Fibroblast of skin of left quadriceps (primary cell): ENCODE data around the gene ZNF836.
"Not testable (repeated sequence)": the region's sequence is repeated elsewhere in the genome, so short reads cannot be mapped to it uniquely, and the experiment has no call there.

ENCODE experiments used
- DNase-seq, 2 experiments: peaks; one replicate each; pipeline ENCODE4 v3.0.0-alpha.2; 2013; ENCODE audit warnings: low read depth in 2 of 2

The ZNF836 gene

DNA sequence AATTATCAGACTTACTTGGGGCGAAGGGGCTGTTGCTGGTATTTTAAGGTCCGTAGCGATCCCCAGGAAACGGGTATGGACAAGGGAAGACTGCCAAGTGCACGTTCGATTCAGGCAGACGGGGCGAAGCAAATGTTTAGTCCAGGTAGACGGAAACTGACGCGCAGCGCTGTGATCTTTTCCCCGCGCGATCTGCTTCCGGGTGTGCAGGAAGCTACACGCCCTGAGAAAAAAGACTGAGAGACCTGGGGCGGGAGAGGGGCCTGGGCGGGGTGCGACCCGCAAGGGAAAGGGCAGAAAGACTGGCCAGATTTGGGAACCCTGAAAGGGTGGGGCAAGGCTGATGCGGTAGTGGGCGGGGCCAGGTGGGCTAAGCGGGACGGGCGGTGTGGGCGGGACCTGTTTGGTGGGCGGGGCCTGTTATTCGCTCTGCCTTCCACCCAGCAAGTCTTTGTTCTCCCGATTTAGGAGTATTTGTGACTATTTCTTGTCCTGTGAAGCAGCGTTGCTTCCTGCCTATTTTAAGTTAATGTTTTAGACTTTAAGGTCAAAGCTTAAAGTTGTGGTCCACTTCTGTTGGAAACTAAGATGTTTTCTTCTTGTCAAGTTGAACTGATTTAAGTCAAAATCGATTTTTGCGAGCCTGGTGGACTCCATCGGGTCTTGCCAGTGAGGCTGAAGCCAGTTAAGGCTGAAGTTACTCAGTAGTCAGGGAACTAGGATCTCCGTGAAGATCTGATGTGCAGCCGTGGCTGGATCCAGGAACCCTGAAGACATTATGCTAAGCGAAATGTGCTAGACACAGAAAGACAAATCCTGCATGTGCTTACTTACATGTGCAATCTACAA lies at the start of gene ZNF836:
Gene ZNF836, minus strand, starts transcription at position 301 of the 849 bp plus-strand sequence. CDS start 3,549 bp downstream, outside the sequence.
- DNase-seq = peak in 1 of 2 experiments; percentile 26

DNA sequence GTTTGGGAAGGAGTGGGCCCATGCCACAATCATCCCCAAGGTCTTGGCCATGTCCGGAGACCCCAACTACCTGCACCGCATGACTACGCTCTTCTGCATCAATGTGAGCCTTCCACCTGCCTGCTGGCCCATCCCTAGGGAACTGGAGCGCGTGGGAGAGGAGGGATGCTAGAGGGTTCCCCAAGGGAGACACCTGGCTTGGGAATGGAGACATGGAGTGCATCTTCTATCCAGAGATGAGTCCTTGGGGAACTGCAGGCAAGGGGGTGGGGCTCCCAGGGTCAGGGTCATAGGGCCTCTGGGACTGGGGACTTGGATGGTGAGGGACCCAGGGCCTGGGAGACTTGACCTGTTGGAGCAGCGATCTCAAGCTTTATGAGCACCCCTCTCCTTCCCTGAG lies 49.6 kb upstream of the ZNF836 start:
- DNase-seq = no peak

DNA sequence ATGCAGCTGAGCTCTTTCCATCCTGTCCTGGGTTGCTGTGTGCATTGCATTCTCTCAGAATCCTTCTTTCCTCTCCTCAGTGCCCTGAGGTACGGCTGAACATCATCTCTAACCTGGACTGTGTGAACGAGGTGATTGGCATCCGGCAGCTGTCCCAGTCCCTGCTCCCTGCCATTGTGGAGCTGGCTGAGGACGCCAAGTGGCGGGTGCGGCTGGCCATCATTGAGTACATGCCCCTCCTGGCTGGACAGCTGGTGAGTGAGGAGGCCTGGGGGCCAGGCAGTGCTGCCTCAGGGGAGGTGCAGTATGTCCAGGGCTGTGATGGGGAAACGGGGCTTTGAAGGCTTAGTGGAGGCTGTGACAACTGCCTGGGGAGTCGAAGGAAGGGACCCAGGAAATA lies 48.2 kb upstream of the ZNF836 start:
- DNase-seq = no peak

GRCh38 chr19:52217576-52217975 lies 46.2 kb upstream of the ZNF836 start:
- DNase-seq = no peak

DNA sequence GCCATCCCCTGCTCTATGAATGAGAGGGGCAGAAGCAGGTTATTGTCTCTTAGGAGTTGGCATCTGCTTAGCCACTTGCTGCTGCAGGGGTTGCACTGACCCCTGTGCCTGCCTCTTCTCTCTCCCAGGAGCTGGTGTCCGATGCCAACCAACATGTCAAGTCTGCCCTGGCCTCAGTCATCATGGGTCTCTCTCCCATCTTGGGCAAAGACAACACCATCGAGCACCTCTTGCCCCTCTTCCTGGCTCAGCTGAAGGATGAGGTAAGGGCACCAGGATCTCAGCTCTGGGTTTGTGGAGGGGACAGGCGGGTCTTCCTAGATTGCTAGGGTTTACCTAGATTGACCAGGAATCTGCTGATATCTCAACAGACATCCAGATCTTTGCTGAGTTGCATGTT lies 45.0 kb upstream of the ZNF836 start:
- no peak for DNase-seq

DNA sequence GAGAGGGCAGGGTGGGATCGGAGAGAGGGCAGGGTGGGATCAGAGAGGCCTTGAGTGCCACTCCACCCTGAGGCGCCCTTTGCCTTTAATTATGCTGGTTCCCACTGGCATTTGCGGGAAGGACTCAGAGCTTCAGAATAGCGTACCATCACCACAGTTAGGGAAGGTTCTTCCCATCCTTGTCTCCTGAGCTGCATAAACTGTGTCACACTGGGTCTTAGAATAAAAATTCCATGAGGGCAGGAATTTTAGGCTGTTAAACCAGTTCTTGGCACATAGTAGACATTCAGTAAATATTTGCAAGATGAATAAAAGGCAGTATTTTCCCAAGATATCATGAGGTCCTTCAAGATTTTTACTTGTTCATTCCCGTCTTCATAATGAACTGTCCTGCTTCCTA lies 42.8 kb upstream of the ZNF836 start:
- DNase-seq = no peak

DNA sequence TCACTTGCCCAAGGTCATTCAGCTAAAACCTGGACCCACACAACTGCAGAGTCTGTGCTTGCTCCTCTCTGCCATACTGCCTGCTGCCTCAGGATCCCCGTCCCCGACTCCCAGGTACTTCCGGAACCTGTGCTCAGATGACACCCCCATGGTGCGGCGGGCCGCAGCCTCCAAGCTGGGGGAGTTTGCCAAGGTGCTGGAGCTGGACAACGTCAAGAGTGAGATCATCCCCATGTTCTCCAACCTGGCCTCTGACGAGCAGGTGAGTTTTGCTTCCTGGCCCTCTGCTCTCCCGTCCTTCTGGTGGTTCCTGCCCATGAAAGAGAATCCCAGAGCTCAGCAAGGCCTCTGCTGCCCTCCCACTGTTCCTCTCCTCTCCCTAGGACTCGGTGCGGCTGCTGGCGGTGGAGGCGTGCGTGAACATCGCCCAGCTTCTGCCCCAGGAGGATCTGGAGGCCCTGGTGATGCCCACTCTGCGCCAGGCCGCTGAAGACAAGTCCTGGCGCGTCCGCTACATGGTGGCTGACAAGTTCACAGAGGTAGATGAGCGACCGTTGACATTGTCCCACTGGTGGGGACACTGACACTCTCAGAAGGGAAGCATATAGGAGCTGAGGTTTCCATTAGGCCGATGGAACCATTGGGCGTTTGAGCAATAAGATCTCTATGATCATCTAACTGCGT lies 41.3 kb upstream of the ZNF836 start:
- DNase-seq = no peak

- no peak for DNase-seq
Observed at GRCh38 chr19:52211926-52212571, 40.6 kb upstream of the ZNF836 start.

GRCh38 chr19:52211203-52211602 lies 39.8 kb upstream of the ZNF836 start:
- no peak for DNase-seq

DNA sequence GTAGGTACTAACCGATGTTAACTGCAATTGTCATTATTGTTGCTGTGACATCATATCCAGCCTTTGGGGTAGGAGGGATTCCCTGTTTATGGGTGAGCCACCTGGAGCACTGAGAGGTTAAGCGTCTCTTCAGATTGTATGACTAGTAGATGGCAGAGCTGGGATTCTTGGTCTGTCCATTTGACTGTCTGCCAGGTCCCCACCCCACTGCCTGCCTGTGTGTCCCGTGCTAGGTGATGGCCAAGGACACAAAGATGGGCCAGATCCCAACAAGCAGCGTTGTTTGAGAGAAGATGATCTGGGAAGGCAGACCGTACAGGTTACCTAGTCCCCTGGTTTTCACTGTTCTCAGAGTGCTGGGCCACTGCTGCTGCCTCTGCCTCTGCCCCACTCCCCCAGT lies 35.1 kb upstream of the ZNF836 start:
- no peak for DNase-seq

- not testable (repeated sequence) for DNase-seq
Observed at GRCh38 chr19:52200755-52201391, 29.5 kb upstream of the ZNF836 start.

GRCh38 chr19:52200044-52200443 lies 28.6 kb upstream of the ZNF836 start:
- peak; percentile 31 to 44 for DNase-seq

DNA sequence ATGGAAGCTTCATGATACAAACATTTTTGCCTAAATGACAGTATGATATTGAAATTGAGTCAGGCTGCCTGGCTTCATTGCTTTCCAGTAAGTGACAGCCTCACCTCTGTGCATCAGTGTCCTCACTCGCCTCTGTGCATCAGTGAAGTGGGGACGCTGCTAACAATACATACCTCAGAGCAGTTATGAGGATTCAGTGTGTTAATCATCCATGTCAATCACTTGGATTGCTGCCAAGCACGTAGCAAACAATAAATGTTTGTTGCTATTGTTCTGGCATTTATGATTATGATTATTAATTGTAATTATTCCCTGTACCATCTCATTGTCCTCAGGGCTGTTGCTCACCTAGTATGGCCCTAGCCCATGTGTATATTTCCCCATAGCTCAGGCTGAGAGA lies 27.3 kb upstream of the ZNF836 start:
- DNase-seq = no peak

GRCh38 chr19:52197964-52198363 lies 26.5 kb upstream of the ZNF836 start:
- DNase-seq = no peak

DNA sequence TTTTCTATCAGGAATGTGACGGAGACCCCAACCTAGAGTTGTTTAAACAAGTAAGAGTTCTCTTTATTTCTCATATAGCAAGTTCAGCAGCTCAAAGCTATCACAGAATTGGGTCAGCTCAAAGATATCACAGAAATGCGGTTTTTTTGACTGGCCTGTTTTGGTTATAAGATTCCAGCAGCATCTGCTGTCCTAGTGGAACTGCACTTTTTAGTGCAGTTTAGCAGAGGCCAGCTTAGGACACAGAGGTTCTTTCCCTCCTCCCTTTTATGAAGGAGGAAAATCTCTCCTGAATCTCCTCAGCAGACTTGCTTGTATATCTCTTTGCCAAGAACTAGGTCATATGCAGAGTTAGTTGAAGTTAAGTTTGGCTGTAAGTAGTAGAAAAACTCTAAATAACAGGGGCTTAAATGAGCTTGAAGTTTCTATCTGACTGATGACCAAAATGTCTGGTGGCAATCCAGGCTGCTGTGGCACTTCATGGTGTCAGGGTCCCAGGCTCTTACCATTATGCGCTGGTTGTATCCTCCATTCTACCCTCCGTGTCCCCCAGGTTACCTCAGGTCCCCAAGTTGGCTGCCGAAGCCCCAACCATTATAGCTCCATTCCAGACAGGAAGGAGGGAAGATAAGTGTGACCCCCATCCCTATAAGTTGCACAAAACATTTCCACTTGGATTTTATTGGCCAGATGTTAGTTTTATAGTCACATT lies 25.0 kb upstream of the ZNF836 start:
- DNase-seq = no peak

DNA sequence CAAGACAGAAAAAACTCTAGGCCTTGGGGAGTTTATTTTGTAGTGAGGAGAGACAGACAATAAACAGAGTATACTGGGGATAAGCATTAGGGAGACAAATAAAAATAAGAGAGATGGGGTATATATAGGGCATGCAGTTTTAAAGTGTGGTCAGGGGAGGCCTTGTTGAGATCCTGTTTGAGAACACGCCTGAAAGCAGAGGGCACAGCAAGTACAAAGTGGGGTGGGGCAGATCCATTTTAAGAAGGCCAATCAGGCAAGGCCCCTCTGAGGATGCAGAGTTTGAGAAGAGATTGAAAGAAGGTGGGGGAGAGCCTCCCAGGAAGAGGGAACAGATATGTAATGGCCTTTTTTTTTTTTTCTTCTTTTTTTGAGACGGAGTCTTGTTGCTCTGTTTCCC lies 20.5 kb upstream of the ZNF836 start:
- no peak for DNase-seq

GRCh38 chr19:52191389-52191788 lies 20.0 kb upstream of the ZNF836 start:
- DNase-seq = no peak

GRCh38 chr19:52190487-52191293 lies 19.3 kb upstream of the ZNF836 start:
- no peak for DNase-seq

DNA sequence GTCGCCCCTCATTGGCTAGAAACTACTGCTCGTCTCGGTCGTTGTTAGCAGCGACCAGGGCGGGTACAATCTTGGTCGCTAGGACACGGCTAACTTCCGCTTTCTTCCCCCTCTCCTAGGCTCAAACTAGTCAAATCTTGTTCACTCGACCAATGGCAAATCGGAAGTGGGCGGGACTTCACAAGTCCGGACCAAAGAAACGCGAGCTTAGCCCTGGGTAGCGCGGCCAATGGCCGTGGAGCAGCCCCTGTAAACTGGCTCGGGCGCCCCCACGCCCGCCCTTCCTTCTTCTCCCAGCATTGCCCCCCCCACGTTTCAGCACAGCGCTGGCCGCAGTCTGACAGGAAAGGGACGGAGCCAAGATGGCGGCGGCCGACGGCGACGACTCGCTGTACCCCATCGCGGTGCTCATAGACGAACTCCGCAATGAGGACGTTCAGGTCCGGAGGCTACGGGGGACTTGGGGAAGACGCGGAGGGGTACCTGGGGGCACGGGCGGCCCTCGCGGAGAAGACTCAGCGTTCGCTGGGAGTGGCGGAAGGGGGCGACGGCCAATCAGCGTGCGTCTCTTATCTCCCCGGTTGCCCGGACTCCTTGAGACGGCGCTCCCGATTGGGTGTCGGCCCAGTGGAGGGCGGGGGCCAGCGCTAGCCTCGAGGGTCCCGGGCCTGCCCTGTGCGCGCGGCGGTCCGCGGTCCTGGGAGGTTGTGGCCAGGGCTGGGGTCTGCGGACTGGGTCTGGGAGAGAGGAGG lies 18.5 kb upstream of the ZNF836 start, which contains the start of gene PPP2R1A:
Gene PPP2R1A, plus strand, starts transcription at position 318 of the 752 bp plus-strand sequence. Its CDS starts 45 bp downstream, at position 363.
- peak; percentile 100 for DNase-seq
